ENCODE results near the gene RBBP6.
"Not testable (repeated sequence)": the region's sequence is repeated elsewhere in the genome, so short reads cannot be mapped to it uniquely, and the experiment has no call there.

Gene RBBP6, protein sequence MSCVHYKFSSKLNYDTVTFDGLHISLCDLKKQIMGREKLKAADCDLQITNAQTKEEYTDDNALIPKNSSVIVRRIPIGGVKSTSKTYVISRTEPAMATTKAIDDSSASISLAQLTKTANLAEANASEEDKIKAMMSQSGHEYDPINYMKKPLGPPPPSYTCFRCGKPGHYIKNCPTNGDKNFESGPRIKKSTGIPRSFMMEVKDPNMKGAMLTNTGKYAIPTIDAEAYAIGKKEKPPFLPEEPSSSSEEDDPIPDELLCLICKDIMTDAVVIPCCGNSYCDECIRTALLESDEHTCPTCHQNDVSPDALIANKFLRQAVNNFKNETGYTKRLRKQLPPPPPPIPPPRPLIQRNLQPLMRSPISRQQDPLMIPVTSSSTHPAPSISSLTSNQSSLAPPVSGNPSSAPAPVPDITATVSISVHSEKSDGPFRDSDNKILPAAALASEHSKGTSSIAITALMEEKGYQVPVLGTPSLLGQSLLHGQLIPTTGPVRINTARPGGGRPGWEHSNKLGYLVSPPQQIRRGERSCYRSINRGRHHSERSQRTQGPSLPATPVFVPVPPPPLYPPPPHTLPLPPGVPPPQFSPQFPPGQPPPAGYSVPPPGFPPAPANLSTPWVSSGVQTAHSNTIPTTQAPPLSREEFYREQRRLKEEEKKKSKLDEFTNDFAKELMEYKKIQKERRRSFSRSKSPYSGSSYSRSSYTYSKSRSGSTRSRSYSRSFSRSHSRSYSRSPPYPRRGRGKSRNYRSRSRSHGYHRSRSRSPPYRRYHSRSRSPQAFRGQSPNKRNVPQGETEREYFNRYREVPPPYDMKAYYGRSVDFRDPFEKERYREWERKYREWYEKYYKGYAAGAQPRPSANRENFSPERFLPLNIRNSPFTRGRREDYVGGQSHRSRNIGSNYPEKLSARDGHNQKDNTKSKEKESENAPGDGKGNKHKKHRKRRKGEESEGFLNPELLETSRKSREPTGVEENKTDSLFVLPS (N-terminal part only)

DNA sequence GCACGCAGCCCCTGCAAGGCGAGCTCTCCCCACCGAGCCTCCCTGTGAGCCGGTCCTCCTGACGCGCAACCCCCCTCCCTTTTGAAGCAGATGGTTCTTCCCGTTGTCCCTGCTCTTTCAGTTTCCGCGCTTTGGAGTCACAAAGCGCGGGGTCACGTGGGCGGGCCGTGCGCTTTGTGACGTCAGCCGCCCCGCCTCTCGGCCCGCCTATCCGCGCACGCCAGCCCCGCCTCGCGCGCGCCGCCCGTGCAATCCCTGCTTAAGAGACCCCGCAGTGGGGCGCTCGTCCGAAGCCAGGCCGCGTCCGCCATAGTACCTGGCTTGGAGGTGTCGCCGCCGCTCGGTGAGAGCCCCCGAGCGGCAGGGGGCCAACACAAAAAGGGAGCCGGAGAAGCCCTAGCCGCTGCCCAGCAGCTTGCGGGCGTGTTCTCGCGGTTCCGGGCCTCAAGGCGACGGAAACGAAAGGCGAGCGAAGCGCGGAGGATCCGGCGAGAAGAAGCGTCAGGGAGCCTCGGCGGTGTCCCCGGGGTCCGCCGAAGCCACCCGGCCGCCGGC, at the start of gene RBBP6:
Gene RBBP6 (plus strand): TSS at position 272 of the 555 bp plus-strand sequence. CDS start 1,061 bp downstream, outside the sequence.
- DNase-seq (ENCODE audit: low spot score) = peak; percentile 96

DNA sequence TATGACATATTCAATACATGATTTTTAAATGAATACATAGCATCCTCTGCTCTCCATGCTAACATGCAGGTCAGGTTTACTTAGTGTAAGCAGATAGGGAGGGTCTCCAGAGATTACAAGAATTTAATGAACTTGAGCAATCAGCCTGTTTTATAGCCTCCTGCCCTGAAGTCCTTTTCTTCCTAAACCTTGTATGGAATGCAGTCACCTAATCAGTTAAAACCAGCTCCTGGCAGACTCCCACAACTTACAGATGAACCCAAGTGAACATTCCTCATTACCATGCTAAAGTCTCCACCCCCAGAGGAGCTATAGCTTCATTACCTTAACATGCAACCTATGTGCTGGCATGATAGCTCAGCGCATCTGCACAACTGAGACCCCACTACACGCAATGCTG, 48.5 kb upstream of the RBBP6 start:
- no peak for DNase-seq (ENCODE audit: low spot score)

DNA sequence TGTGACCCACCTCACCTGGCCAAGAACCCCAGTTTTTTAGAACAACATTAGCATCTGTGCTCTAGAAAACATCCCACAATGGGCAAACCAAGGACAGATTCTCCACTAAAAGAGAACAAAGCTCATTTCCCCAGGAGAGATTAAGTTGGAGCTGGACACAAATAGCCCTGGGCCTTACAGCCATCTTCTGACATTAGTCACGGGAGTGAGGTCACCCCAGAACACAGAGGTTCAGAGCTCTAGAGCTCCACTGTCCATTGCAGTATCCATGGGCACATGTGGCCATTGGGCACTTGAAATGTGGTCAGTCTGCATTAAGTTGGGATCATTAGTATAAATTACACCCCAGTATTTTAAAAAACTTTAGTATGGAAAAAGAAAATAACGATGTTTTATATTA, 47.6 kb upstream of the RBBP6 start:
- no peak for DNase-seq (ENCODE audit: low spot score)

DNA sequence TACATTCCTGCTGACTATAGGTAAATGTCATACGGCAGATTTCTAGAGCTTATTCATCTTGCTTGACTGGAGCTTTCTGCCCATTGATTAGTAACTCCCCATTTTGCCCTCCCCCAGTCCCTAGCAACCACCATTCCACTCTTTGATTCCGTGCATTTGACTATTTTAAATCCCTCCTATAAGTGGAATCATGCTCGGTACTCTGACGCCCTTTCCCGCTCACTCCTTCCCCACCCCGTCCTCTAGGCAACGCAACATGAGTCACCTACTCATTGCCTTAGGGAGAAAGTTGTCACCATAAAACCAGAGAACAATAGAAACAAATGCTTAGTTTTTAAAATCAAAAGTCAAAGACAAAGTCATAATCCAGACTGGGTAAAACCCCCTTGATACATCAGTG, 45.5 kb upstream of the RBBP6 start:
- no peak for DNase-seq (ENCODE audit: low spot score)

DNA sequence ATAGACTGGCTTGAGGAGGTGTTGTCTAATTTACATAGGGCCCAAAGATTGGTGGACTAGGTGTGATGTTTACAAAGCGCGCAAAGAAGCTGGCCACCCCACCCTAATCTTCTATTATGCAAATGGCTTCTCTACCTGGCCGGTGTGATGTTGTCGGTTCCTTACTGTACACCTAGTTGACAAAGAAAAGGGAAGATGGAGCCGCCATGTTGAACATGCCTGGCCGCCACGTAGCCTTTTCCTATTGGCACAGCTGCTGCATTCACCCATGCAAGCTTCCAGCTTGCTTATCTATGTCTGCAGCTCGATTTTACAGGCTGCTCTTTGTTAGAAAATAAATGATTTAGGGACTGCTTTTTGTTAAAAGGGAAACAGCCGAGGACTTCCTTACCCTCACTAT, 44.2 kb upstream of the RBBP6 start:
- DNase-seq (ENCODE audit: low spot score) = not testable (repeated sequence)

DNA sequence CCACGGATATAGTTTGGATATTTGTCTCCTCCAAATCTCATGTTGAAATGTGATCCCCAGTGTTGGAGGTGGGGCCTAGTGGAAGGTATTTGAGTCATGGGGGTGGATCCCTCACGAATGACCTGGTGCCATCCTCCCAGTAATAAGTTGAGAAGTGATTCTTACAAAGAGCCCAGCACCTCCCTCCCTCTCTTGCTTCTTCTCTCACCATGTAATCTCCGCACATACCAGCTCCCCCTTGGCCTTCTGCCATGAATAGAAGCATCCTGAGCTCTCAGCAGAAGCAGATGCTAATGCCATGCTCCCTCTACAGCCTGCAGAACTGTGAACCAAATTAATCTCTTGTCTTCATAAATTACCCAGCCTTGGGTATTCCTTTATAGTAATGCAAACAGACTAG, 41.9 kb upstream of the RBBP6 start:
- no peak for DNase-seq (ENCODE audit: low spot score)

DNA sequence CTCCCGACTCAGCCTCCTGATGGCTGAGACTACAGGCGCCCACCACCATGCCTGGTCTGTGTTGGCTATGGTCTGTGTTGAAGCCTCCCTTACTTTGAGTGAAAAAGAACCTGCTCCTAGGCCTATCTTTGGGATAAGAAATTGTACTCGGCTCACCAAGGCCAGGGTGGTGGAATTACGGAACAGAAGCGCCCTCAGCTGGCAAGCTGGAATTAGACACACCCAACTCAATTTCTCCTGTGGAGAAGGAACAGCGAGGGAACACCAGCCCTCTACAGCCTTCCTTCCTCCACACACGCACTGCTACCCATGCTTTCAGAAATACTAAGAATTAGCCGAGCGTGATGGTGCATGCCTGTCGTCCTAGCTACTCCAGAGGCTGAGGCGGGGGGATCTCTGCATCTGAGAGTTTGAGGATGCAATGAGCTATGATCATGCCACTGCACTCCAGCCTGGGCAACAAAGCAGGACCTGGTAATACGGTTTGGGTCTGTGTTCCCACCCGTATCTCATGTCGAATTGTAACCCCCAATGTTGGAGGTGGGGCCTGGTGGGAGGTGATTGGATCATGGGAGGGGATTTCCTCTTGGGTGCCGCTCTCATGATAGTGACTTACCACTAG, 40.1 kb upstream of the RBBP6 start:
- peak; percentile 11 for DNase-seq (ENCODE audit: low spot score)

DNA sequence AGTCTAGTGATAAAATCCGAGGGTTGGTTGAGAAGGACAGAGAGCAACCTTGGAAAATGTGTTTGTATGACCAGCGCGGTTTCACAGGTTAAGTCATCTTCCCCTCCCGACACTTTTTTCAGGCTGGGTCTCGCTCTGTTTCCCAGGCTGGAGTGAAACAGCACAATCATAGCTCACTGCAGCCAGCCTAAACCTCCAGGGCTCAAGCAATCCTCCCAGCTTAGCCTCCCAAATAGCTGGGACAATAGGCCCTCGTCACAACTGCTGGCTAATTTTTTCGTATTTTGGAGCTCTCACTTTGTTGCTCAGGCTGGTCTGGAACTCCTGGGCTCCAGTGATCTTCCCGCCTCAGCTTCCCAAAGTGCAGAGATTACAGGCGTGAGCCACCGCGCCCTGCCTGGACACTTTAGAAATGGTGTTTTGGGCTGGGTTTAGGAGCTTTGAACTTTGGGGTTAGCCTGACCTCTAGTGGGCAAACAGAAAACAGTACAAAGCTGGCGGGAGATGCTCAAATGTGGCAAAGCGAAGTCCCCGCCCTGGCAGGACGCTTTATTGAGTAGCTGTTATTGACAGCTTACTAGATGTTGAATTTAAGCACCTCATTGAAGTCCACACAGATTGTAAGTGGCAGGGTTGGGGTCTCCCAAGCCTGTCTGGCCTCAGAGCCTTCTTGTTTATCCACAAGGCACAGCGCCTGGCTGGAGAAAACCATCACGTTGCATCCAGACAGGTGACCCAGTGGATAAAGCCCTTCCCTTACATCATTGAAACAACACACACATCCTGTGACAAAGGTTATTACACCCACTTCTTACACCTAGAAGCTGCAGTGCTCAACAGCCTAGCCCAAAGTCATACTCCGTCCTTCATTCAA, 34.7 kb upstream of the RBBP6 start:
- DNase-seq (ENCODE audit: low spot score) = peak; percentile 58

DNA sequence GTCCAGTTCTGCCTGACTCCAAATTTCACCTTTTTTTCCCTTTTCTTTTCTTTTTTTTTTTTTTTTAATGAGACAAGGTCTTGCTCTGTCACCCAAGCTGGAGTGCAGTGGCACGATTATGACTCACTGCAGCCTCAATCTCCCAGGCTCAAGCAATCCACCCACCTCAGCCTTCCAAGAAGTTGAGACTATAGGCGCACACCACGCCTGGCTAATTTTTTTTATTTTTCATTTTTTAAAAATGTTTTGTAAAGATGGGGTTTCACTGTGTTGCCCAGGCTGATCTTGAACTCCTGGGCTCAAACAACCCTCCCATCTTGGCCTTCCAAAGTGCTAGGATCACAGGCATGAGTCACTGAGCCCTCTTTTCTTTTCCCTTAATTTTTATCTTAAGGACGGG, 33.4 kb upstream of the RBBP6 start:
- no peak for DNase-seq (ENCODE audit: low spot score)

DNA sequence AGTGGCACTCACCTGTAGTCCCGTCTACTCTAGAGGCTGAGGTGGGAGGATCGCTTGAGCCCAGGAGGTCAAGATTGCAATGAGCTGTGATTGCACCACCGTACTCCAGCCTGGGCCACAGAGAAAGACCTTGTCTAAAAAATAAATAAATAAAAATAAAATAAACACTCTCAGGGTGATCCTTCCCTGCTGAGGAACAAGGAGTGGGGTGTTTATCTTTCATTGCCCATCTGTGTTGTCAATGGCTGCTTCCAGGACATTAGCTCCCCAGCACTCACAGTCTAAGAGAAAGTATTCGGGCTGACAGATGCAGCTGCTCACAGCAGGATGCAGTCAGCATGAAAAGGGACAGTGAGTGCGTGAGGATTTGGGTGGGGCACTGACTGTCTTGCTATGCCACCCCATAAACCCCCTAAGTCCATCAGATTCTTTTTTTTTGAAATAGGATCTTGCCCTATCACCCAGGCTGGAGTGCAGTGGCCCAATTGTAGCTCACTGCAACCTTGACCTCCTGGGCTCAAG, 31.3 kb upstream of the RBBP6 start:
- no peak for DNase-seq (ENCODE audit: low spot score)

DNA sequence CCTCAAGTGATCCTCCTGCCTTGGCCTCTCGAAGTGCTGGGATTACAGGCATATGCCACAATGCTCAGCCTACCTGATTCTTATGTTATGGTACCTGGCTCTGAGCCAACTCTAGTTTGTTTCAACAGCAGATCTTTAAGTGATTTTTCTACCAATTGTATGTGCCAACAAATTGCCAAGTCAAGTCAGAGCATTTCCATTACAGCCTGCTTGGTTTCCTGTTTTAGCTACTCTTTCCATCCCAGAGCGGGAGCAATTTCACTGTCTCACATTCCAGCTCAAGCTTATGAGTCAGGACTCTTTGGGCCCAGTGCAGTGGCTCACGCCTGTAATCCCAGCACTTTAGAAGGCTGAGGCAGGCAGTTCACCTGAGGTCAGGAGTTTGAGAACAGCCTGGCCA, 30.8 kb upstream of the RBBP6 start:
- DNase-seq (ENCODE audit: low spot score) = no peak

DNA sequence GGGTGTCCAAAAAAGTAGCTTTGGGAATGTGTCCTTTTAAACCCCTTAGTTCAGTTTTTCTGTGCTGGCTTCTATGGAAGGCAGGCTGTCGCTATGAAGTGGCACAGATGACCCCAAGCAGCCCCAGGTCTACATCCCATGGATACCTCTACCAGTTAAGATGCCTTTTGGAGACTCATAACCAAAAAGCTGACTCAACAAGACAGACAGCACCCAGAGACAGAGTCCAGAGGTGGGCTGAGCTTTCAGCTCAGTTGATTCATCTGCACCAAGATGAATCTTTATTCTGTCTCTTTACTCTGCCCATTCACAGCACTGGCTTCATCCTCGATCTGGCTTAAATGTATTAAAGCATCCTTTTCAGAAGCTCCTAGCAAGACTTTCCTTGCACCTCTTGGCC, 29.8 kb upstream of the RBBP6 start:
- no peak for DNase-seq (ENCODE audit: low spot score)

DNA sequence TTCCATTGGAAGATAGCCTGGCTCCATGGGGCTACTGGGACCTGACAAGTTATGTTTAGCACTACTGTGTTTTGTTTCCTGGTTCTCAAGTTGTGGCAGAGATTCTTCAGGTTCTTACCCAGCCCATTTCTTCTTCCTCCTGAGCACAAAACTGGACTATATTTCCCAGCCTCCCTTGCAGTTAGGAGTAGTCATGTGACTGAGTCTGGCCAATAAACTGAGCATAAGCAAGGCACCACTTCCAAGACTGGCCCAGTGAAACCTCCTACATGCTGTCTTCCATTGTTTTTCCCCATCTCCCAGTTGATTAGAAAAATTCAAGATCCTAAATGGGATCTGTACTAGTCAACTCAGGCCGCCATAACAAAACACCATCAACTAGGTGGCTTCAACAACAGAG, 28.2 kb upstream of the RBBP6 start:
- no peak for DNase-seq (ENCODE audit: low spot score)

DNA sequence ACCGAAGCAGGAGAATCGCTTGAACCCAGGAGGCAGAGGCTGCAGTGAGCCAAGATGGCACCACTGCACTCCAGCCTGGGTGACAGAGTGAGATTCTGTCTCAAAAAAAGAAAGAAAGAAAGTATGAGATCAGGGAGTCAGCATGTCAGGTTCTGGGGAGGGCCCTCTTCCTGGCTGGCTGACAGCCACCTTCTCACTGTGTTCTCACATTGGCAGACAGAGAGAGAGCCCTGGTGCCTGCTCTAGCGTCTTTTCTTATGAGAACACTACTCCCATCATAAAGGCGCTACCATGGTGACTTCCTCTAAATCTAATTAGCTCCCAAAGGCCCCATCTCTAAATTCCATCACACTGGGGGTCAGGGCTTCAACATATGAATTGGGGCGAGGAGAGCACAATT, 27.6 kb upstream of the RBBP6 start:
- no peak for DNase-seq (ENCODE audit: low spot score)

DNA sequence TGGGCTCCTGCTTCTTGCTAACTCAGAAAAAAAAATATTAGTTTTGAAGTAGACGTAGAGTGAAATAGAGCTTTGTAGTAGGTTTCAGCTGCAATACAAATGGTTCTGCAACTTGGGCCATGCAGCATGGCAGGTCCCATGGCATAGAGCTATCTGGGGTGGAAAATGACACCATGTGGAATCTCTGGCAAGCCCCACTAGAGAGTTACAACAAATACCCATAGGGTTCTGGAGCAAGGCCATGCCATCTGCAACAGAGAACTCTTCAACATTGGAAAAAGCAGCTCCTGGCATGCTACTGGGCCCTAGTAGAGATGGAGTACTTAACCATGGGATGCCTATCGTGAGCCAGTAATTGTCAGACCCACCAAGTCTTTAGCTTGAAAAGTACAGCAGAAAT, 25.3 kb upstream of the RBBP6 start:
- DNase-seq (ENCODE audit: low spot score) = no peak

DNA sequence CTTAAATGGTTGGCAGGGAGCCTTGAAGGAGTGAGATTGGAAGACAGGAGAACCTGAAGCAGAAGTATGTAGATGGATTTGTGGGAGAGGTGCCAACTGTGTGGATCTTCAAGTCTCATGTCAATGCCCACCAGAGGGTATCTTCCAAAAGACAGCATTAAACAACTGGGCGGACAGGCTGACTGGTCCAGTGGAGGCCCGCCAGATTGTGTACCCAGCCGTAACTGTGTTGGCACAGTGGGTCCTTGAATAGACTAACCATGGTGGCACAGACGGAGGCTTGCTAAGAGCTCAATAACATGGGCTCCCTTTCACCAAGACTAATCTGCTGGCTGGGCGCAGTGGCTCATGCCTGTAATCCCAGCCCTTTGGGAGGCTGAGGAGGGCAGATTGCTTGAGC, 24.2 kb upstream of the RBBP6 start:
- DNase-seq (ENCODE audit: low spot score) = no peak

DNA sequence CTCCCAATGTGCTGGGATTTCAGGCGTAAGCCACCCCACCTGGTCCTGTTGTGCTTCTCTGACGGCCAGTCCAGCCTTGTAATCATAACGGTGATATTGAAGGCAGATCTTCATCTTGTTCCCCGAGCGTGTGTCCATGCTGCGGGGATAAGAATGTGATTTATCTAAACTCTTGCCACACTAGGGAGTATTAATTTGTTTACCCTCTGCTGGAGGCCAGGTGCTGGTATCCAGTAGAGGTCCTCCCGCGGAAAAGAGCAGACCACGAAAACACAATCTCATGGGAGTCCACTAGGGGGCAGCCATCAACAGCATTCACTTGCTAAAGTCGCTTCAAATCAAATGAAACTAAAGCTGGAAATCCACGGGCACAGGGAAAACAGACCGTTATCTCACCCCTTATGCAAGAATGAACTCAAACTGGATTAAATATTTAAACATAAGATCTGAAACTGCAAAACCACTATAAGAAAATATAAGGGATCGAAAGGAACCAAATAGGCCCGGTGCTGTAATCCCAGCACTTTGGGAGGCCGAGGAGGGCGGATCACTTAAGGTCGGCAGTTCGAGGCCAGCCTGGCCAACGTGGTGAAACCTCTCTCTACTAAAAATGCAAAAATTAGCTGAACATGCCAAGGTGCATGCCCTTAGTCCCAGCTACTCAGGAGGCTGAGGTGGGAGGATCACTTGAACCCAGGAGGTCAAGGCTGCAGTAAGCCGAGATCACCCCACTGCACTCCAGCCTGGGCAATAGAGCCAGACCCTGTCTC, 22.3 kb upstream of the RBBP6 start:
- peak; percentile 72 for DNase-seq (ENCODE audit: low spot score)

DNA sequence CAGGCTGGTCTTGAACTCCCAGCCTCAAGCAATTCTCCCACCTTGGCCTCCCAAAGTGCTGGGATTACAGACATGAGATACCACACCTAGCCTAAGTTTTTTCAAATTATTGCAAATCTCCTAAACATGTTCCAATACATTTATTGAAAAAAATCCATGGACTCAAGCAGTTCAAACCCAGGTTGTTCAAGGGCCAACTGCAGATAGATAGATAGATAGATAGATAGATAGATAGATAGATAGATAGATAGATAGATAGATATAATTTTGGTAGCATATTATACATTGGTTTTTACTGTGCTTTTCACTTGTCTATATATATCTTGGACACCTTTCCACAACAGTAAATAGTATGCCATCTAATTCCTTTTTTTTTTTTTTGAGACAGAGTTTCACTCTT, 20.9 kb upstream of the RBBP6 start:
- DNase-seq (ENCODE audit: low spot score) = no peak

DNA sequence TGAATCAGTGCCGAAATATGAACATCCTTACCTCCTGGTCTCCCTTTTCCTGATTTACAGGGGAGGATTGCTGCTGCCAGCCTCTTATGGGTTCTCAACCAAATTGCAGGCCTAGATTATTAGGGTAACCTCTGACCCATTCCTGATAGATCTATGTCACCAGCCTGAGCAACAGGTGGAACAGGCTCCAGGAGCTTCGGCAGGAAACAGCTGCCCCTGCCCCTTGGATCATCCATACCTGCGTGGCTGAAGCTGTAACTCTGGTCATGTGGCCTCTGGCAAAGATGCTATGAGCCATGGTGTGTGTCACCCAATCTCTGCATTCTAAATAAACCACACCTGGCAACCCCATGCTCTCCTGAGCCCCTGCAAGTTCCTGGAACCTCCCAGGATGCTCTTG, 18.4 kb upstream of the RBBP6 start:
- no peak for DNase-seq (ENCODE audit: low spot score)

DNA sequence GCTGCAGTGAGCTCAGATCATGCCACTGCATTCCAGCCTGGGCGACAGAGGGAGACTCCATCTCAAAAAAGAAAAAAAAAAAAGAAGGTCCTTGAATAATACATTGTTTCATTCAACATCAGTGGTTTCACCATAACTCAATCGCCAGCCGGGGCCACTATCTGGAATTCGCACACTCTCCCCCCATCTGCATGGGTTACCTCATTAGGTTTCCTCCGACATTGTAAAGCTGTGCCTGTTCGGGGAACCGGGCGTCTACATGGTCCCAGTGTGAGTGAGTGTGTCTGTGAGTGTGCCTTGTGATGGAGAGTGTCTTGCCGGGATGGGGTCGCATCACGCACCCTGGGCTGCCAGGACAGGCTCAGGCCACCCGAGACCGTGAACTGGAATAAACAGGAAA, 16.6 kb upstream of the RBBP6 start:
- no peak for DNase-seq (ENCODE audit: low spot score)
